GM18498 (cell line): ENCODE measurements around the gene GRAP.

Source experiments
- ATAC-seq: cut with Tn5 transposase; IDR thresholded peaks from one replicate; pipeline ENCODE4 v1.9.1; 2021; ENCODE audit warnings: mild to moderate bottlenecking, moderate library complexity; ENCODE audit not compliant: unreplicated experiment

Gene GRAP

GRCh38 chr17:19019041-19019941, 27.5 kb downstream of the GRAP start:
- ATAC-seq, result no peak

- no peak for ATAC-seq
Observed at GRCh38 chr17:19018600-19018950, 28.2 kb downstream of the GRAP start.

- ATAC-seq, result no peak
Observed at GRCh38 chr17:19017804-19018599, 28.8 kb downstream of the GRAP start.

- ATAC-seq, result no peak
Observed at GRCh38 chr17:19017401-19017800, 29.4 kb downstream of the GRAP start.

- no peak for ATAC-seq
Observed at GRCh38 chr17:19016881-19017280, 29.9 kb downstream of the GRAP start.

- ATAC-seq, result no peak
Observed at GRCh38 chr17:19016297-19016696, 30.5 kb downstream of the GRAP start.

GRCh38 chr17:19015428-19015827, 31.3 kb downstream of the GRAP start:
- no peak for ATAC-seq

GRCh38 chr17:19014628-19015215, 32.0 kb downstream of the GRAP start:
- ATAC-seq, result no peak

GRCh38 chr17:19013806-19014627, 32.7 kb downstream of the GRAP start:
- ATAC-seq, result no peak

GRCh38 chr17:19013226-19013625, 33.5 kb downstream of the GRAP start:
- no peak for ATAC-seq

GRCh38 chr17:19012171-19013080, 34.3 kb downstream of the GRAP start:
- no peak for ATAC-seq

- ATAC-seq, result no peak
Observed at GRCh38 chr17:19011581-19011980, 35.2 kb downstream of the GRAP start.

GRCh38 chr17:19010729-19011505, 35.8 kb downstream of the GRAP start:
- no peak for ATAC-seq

GRCh38 chr17:19009970-19010369, 36.8 kb downstream of the GRAP start:
- no peak for ATAC-seq

GRCh38 chr17:19006698-19007097, 40.1 kb downstream of the GRAP start:
- no peak for ATAC-seq

GRCh38 chr17:19005789-19006430, 40.8 kb downstream of the GRAP start:
- no peak for ATAC-seq

GRCh38 chr17:19005137-19005773, 41.5 kb downstream of the GRAP start:
- ATAC-seq, result no peak
